Amniotic stem cell (primary cell): Measurements from ENCODE around the gene RAB11B.
A peak's percentile ranks its signal among the peaks of the same experiment; 100 is the strongest.
"Not testable (repeated sequence)": the region's sequence is repeated elsewhere in the genome, so short reads cannot be mapped to it uniquely, and the experiment has no call there.

Experiments used
- DNase-seq: peaks from one replicate; lab custom pipeline; 2025; lab: John Stamatoyannopoulos, UW

Gene RAB11B

DNA sequence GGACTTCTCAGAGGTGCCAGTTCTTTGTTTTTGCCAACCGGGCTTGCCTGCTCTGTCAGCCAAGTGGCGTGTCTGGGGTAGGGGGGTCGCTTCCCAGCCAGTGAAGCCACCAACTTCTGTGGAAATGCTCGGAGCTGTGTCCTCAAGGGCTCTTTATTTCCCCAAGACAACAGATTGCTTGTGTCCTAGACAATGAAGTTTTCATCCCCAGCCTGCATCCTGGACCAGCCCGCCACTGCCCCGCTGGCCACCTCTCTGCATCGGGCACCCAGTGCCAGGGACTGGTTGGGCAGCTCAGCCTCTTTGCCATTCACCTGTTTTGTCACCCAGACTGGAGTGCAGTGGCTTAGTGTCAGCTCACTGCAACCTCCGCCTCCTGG lies 3.7 kb downstream of the RAB11B start:
- DNase-seq: no peak

DNA sequence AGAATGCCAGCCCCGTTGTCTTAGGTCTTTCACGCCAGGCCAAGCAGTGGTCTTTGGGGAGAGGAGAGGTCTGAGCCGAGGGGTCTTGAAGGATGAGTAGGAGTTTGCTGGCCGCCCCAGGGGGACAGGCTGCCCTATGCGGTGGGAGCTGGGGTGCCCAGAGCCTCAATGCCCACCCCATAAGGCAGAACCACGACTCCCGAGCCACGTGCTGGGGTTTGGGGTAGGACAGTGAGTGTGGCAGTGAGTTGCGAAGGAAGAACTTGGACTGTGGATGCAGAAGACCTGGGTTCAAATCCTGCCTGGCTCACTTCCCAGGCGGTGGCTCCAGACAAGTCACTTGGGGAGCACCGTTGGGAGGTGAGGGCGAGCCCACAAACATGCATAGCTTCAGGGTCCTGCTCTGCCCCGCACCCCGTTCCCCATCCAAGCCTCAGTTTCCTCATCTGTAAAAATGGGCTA lies 5.5 kb downstream of the RAB11B start:
- no peak for DNase-seq

DNA sequence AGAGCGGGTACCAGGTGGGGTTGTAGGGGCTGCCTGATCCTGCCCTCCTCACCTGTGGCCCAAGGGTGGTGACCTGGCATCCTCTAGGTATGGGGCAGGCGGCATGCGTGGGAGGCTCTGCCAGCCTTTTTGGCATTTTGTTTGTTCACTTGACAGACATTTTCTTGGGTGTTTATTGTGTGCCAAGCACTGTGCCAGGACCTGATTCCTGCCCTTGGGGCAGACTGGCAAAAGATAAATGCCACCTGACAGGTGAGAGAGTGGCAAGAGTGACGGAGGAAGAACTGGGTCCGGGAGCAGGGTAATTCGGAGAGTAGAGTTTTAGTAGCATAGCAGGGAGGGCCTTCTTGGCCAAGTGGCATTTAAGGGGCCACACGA lies 6.0 kb downstream of the RAB11B start:
- no peak for DNase-seq

DNA sequence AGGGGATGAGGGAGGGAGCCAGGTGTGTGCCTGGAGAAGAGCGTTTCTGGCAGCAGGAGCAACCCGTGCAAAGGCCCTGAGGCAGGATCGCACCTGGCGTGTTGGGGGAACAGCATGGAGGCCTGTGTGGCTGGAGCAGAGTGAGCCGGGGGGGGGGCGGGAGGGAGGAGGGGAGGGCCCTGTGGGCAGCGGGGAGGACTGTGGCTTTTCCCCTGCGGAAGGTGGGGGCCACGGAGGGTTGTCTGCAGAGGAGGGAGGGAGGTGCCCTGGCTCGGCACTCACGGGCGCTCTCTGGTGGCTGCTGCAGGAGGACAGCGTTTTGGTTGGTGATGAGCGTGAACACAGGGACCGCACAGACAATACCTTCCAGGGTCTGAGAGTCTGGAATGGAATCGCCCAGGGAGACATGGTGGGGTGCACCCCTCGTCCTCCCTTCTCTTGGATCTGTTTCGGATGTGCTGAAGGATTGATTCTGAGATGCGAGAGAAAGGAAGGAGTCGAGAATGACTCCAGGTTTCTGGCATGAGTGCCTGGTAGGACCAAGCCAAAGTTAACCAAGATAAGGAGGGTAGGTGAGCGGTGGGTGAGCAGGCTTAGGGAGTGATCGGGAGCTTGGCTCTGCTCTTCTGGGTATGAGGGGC lies 6.5 kb downstream of the RAB11B start:
- no peak for DNase-seq

DNA sequence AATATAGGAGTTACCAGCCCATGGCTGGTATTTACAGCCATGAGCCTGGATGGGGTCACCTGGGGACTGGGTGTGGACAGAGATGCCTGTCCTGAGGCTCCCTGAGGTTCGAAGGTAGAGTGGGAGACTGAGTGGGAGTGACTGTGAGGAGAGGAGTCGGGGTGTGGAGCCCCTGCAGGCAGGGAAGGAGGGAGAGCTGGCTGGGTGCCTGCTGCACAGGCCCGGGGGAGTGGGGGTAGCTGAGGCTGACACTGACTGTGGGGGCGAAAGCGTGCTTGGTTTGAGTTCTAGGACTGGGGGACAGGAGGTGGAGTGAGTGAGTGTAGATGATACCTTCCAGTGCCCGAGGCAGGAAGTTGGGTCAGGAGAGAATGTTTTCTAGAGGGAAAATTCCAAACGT lies 7.1 kb downstream of the RAB11B start:
- no peak for DNase-seq

DNA sequence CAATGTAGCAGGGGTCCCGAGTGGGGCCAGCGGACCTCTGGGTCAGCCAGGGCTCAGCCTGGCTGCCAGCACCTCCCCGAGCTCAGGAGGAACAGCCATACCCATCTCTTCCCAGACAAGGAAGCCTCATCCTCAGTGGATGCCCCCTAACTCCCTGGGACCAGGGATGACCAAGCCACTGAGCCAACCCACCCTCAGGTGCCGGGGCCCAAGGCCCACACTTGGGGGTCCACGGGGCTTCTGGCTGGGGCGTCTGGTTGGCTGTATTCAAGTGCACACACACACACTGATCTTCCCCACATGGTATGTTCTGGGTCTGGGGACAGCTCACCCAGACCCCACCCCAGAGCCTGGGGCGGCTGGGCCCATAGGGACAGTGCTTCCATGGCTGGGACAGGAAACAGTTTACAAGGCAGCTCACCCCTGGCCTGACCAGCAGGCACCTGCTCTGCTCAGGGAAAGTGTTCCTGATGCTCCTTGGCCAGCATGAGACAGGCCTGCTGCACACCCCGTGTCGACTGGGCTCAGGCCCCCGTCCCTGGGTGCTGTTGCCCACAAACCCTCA lies 7.7 kb downstream of the RAB11B start:
- DNase-seq: no peak

DNA sequence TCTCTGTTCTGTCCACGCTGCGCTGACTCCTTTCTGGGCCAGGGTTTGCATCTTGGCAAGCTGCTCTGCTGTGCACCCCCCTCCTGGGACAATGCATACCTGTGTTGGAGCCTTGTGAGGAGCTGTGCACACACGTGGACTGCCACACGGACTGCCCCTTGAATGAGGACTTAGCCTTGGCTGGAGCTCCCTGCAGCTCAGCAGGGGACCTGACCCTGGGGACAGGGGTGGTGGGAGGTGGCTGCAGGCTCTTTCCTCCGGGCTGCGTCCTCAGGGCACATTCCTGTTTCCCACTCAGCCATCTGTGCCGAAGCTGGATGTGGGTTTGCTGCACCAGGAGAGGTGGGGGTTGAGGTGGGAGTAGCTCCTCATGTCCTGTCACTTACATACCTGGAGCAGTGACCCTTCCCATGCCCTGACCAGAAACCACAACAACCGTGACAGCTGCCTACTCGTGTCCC lies 8.2 kb downstream of the RAB11B start:
- no peak for DNase-seq

DNA sequence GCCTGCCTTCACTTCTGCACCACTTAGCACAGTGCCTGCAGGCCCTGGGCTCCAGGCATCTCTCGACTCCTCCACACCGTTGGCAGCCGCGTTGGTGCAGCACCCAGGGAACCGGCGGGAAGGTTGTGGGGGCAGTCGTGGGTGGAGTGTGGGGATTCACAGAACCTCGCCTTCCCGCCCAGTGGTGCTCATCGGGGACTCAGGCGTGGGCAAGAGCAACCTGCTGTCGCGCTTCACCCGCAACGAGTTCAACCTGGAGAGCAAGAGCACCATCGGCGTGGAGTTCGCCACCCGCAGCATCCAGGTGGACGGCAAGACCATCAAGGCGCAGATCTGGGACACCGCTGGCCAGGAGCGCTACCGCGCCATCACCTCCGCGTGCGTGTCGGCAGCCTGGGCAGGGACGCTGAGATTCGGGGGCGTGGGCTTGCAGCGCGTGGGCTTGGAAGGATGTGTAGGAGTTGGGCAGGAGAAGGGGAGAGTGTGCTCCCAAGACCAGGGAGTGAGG lies 9.6 kb downstream of the RAB11B start:
- DNase-seq: no peak

DNA sequence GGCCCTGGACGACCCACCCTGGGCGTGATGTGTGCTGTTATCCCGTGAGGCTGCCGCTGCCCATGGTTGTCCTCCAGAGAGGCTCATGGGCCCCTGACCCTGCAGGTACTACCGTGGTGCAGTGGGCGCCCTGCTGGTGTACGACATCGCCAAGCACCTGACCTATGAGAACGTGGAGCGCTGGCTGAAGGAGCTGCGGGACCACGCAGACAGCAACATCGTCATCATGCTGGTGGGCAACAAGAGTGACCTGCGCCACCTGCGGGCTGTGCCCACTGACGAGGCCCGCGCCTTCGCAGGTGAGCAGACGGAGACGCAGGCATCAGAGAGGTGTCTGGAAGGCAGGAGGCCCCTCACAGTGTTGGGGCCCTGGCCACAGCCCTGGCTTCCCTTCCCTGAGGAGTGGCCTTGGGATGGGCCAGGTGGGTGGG lies 11.8 kb downstream of the RAB11B start:
- no peak for DNase-seq

DNA sequence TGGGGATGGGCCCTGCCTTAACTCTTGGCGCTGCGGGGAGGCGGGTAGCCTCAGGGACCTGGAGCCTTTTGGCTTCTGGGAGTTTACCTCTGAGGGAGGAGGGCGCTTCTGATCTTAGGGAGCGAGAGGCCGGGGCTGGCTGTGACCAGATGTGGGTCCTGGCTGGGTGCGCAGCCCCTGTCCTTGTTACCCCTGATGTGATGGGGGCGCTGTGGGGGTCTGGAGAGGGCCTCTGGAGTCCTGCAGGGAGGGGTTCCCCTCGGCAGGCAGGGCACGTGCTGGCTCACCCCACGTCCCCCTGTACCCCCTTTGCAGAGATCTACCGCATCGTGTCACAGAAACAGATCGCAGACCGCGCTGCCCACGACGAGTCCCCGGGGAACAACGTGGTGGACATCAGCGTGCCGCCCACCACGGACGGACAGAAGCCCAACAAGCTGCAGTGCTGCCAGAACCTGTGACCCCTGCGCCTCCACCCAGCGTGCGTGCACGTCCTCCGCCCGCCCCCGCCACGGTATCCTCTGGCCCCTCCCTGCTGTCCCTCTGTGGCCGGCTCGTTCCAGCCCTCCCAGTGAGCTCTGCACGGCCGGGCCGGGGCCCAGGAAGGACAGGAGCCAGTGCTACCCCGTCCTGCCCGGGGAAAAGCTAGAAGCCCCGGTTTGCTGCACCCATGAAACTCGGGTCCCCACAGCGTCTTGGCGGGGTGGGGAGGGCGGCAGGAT lies 13.1 kb downstream of the RAB11B start:
- no peak for DNase-seq

DNA sequence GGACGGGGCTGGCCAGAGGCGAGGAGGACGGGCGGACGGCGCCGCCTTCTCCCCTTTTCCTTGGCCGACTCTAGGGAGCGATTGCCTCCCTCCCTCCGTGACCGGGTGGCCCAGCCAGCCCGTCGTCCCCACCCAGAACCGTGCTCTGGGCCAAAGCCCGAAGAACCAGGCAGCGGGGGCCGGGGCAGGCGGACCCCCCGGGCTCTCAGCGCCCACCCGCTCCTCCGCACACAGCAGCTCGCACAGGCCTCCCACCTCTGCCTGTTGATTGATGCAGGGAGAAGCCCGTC lies 13.6 kb downstream of the RAB11B start:
- no peak for DNase-seq

DNA sequence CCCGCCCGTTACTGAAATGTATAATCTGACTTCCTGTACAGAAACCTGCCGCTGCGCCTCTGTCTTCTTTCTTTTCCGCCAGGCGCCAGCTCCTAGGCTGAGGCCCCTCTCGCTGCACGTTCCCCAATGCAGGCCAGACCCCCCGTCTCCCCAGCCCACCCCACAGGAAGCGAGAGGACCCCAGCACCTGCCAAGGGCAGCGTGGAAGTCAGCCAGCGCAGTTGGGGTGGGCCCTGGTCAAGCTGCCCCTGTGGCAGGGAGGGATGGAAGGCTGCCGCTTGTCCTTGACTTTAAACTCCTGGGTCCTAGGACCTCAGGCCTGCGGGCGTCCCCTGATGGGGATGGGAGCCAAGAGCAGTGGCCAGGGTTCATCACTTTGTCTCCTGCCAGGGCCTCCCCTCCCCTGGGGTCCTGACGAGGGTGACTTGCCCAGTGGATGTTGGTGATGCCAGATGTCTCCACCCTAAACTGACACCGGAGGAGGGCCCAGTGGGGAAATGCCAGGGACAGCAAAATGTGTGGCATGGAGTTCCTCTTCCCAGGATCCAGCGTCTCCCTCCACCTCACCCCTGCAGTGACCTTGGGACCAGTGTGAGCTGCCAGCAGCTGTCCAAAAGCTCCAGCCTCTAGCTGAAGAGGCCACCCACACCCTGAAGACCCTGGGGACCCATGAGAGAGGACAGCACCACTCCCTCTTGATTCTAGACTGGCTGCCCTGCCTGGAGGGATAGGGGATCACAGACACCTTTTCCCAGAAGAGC lies 14.4 kb downstream of the RAB11B start:
- no peak for DNase-seq

DNA sequence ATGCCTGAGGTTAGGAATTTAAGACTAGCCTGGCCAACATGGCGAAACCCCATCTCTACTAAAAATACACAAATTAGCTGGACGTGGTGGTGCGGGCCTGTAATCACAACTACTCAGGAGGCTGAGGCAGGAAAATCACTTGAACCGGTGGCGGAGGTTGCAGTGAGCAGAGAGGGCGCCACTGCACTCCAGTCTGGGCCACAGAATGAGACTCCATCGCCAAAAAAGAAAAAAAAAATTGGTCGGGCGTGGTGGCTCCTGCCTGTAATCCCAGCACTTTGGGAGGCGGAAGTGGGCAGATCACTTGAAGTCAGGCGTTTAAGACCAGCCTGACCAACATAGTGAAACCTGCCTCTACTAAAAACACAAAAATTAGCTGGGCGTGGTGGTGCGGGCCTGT lies 20.6 kb downstream of the RAB11B start:
- not testable (repeated sequence) for DNase-seq

DNA sequence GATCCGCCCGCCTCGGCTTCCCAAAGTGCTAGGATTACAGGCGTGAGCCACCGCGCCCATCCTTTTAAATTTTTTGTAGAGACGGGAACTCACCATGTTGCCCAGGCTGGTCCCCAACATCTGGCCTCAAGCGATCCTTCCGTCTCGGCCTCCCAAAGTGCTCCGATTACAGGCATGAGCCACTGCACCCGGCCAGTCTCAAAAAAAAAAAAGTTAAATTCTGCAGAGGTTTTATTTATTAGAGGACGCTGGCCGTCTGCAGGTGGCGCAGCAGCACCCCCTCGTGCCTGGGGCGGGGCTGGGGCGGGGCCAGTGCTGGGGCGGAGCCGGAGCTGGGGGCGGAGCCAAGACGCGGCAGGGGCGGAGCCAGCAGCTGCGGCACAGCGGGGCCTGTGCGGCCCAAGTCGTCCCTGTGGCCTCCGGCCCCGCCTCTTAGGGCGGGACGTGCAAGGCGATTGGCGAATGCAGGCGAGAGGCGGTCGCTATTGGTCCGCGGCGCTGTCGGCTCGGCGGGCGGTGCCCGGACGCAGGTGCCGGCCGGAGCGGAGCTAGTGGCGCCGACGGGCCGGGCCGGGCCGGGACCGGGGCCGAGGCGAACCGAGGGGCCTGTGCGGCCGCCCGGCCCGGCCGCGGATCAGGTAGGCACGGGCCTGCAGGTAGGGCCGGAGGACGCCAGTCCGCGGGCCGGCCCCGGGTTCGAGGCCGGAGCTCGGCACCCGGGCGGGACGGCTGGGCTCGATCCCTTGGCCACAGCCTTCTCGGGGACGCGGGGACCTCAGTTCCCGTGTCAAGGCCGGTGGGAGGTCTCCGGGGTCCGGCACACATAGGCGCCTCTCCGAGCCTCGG lies 22.8 kb downstream of the RAB11B start, which contains the start of gene MARCHF2:
TSS of gene MARCHF2 (plus strand) at position 523 of the 846 bp plus-strand sequence. CDS start 8,536 bp downstream, outside the sequence.
- peak; percentile 89 for DNase-seq

DNA sequence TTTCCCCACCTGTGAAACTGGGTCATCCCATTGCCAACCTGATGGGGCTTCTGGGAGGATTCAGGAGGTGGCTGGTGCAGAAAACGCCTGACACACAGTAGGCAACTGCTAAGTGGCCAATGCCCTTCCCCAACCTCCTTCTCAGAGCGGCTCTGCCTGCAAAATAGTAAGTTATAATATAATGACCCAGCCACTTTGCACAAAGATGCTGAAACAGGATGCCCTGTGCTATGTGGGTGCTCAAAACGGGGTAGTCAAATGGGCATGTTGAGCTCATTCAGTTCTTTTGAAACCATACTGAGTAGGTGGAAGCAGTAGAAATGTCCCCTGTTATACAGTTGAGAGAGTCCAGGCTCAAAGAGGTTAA lies 23.5 kb downstream of the RAB11B start:
- DNase-seq: no peak

DNA sequence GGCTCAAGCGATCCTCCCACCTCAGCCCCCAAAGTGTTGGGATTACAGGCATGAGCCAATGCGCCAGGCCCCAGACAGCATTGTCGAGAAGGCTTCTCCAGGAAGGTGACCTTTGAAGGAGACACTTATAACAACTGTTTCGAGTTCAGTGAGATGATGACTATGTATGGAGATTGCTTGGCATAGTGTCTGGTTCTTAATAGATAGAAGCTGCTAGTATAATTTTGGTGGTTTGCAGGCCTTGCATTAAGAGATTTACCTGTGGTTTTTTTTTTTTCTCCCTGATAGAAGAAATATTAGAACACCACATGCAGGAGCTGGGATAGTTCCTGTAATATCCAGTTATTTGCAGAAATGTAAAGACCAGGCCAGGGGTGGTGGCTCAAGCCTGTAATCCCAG lies 26.6 kb downstream of the RAB11B start:
- no peak for DNase-seq

DNA sequence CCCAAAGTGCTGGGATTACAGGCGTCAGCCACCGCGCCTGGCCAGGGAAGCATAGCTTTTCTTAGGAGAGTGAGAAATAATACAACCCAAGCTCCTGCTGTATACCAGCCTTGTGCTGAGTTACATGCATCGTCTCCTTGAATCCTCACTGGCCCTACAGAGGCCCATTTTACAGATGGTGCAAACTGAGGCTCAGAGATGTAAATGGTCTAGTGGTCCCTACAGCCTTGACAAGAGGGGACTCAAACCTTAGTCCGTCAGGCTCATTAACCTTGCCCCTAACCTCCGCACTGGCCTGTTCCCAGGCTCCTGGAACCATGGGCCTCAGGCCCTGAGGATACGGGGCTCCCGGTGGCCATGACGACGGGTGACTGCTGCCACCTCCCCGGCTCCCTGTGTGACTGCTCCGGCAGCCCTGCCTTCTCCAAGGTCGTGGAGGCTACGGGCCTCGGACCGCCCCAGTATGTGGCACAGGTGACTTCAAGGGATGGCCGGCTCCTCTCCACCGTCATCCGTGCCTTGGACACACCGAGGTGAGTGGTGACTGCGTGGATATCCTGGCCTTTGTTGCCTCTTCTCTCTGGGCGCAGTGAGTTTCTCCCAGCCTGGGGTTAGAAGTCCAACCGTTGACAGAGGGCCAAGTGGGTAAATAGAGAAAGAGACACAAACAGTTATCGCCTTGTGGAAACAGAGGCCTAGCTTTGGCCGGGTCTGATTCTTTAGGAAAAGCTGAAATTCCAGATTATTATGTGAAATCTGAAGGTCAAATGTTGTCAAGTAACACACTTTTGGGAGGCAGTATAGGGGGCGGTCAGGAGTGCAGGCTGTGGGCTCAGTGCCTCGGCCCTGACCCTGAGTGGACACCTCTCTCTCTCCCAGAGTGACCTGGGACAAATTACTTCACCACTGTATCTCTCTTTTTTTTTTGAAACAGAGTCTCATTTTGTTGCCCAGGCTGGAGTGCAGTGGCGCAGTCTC lies 31.6 kb downstream of the RAB11B start:
- no peak for DNase-seq

DNA sequence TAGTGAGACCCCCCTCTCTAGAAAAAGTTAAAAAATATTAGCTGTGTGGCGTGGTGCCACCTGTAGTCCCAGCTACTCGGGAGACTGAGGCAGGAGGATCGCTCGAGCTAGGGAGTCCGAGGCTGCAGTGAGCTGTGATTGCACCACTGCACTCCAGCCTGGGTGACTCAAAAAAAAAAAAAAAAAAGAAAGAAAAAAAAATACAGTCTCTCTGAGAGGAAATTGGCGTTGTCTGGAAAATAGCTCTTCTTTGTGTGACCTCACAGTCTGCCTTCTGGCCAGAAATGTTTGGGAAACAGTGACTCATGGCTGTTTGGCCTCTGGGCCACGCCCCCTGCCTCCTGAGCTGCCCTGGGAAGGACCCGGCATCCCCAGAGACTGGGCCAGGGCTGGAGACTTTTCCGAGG lies 33.7 kb downstream of the RAB11B start:
- DNase-seq: peak; percentile 93

DNA sequence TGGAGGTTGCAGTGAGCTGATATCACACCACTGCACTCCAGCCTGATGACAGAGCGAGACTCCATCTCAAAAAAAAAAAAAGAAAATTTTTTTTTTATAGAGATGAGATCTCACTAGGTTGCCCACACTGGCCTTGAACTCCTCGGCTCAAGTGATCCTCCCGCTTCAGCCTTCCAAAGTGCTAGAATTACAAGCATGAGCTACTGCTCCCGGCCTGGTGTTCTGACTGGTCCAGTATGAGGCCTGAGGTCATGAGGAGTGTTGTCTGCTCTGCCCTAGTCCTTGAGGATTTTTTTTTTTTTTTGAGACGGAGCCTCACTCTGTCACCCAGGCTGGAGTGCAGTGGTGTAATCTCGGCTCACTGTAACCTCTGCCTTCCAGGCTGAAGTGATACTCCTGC lies 35.2 kb downstream of the RAB11B start:
- DNase-seq: not testable (repeated sequence)

DNA sequence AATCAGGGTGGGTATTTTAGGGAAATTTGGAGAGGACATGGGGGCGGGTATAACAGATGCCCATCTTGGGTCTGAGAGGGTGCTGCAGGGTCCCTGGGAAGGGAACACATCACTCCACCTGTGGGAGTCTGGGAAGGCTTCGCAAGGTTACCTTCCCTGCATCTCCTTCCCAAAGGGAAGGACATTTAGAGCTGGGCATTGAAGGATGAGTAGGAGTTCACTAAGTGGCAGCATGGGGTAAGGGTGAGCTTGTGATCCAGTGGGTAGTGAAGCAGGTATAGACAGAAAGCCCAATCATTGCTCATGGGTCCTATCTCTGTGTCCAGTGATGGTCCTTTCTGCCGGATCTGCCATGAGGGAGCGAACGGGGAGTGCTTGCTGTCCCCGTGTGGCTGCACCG lies 36.1 kb downstream of the RAB11B start:
- no peak for DNase-seq
